ENCODE results near the gene FAM234B. TPM values are rescaled to one million over a fixed set of nuclear protein-coding genes. Genes with fewer than 3 reads are reported as not detected.
A peak's percentile ranks its signal among the peaks of the same experiment; 100 is the strongest.

FAM234B gene
- total RNA-seq, 1 donor from 2014 or later = 16.3 TPM

- H3K36me3 Mint-ChIP-seq (ENCODE audit: low read depth) = no peaks in the 10 kb centered on the region
- TF ChIP-seq, protein P1, sequence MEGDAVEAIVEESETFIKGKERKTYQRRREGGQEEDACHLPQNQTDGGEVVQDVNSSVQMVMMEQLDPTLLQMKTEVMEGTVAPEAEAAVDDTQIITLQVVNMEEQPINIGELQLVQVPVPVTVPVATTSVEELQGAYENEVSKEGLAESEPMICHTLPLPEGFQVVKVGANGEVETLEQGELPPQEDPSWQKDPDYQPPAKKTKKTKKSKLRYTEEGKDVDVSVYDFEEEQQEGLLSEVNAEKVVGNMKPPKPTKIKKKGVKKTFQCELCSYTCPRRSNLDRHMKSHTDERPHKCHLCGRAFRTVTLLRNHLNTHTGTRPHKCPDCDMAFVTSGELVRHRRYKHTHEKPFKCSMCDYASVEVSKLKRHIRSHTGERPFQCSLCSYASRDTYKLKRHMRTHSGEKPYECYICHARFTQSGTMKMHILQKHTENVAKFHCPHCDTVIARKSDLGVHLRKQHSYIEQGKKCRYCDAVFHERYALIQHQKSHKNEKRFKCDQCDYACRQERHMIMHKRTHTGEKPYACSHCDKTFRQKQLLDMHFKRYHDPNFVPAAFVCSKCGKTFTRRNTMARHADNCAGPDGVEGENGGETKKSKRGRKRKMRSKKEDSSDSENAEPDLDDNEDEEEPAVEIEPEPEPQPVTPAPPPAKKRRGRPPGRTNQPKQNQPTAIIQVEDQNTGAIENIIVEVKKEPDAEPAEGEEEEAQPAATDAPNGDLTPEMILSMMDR (conservative IDR thresholded peaks at IDR 0.05) = no peak
- peaks cover 31% of the 10 kb centered on the region for H3K27me3 Mint-ChIP-seq (ENCODE audit: low read depth)
- no peak overlapping the region for H3K27ac Mint-ChIP-seq (ENCODE audit: unreplicated experiment)
- no peak for DNase-seq (ENCODE audit: low read depth, low spot score)
- H3K4me1 Mint-ChIP-seq = peaks cover 23% of the 10 kb centered on the region
- peak overlapping the region; percentile 84 for H3K4me3 Mint-ChIP-seq
- H3K9me3 Mint-ChIP-seq = no peaks in the 10 kb centered on the region
Measured at GRCh38 chr12:13001775-13002040, 42.5 kb upstream of the FAM234B start.

- Mint-ChIP-seq H3K4me3 (peak overlapping the region; percentile 84), H3K36me3 (ENCODE audit: low read depth) (no peaks in the 10 kb centered on the region)
Measured at GRCh38 chr12:13002301-13003097, 41.7 kb upstream of the FAM234B start.

GRCh38 chr12:13004361-13004760 is 39.8 kb upstream of the FAM234B start:
- Mint-ChIP-seq H3K36me3 (ENCODE audit: low read depth) (no peaks in the 10 kb centered on the region), H3K9me3 (no peaks in the 10 kb centered on the region), H3K27me3 (ENCODE audit: low read depth) (peaks cover 29% of the 10 kb centered on the region), H3K4me1 (peaks cover 16% of the 10 kb centered on the region), H3K27ac (ENCODE audit: unreplicated experiment) (no peak overlapping the region), H3K4me3 (peak overlapping the region; percentile 38)
- DNase-seq (ENCODE audit: low read depth, low spot score) = no peak
- TF ChIP-seq, protein P1 (conservative IDR thresholded peaks at IDR 0.05) = no peak

More at GRCh38 chr12:13002301-13003097, 41.7 kb upstream of the FAM234B start:
- H3K4me1 Mint-ChIP-seq = peaks cover 23% of the 10 kb centered on the region
- peaks cover 31% of the 10 kb centered on the region for H3K27me3 Mint-ChIP-seq (ENCODE audit: low read depth)
- no peaks in the 10 kb centered on the region for H3K9me3 Mint-ChIP-seq
- TF ChIP-seq, protein P1 (conservative IDR thresholded peaks at IDR 0.05) = no peak
- no peak overlapping the region for H3K27ac Mint-ChIP-seq (ENCODE audit: unreplicated experiment)
- no peak for DNase-seq (ENCODE audit: low read depth, low spot score)

DNA sequence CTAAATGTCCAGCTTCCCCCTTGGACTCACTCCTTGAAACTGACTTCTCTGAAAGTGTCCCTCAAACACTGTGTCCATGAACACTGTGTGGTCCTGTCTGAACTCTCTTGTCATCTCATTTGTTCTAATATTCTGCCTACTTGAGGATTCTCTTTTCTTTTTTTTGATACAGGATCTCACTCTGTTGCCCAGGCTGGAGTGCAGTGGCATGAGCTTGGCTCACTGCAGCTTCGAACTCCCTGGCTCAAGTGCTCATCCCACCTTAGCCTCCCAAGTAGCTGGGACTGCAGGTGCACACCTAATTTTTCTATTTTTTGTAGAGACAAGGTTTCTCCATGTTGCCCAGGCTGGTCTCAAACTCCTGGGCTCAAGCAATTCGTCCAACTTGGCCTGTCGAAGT is 39.2 kb upstream of the FAM234B start:
- DNase-seq (ENCODE audit: low read depth, low spot score) = no peak
- Mint-ChIP-seq H3K27me3 (ENCODE audit: low read depth) (peaks cover 25% of the 10 kb centered on the region), H3K36me3 (ENCODE audit: low read depth) (no peaks in the 10 kb centered on the region), H3K27ac (ENCODE audit: unreplicated experiment) (no peak overlapping the region), H3K4me3 (no peak overlapping the region), H3K4me1 (peaks cover 11% of the 10 kb centered on the region), H3K9me3 (no peaks in the 10 kb centered on the region)
- TF ChIP-seq, protein P1 (conservative IDR thresholded peaks at IDR 0.05) = no peak

DNA sequence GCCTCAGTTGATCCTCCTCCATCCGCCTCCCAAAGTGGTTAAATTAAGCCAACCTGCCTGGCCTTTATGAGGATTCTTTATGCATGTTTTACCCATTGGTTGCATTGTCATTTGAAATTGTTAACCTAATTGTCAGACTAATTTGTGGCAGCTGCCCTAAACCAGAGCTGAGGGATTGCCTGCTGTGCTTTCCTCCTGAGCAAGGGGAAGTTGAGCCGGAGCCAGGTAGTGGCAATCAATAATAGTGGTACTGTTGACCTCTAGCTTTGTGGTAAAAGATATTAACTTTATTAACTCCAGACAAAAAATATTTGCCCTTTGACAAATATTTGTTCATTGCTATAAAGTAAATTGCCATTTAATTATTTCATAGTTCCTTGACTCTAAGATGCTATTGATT is 38.5 kb upstream of the FAM234B start:
- Mint-ChIP-seq H3K4me1 (peaks cover 10% of the 10 kb centered on the region), H3K36me3 (ENCODE audit: low read depth) (no peaks in the 10 kb centered on the region), H3K9me3 (no peaks in the 10 kb centered on the region), H3K27me3 (ENCODE audit: low read depth) (peaks cover 24% of the 10 kb centered on the region), H3K4me3 (no peak overlapping the region), H3K27ac (ENCODE audit: unreplicated experiment) (no peak overlapping the region)
- TF ChIP-seq, protein P1 (conservative IDR thresholded peaks at IDR 0.05) = no peak
- DNase-seq (ENCODE audit: low read depth, low spot score) = no peak
